ENCODE results near the gene RALGAPA1.

DNA sequence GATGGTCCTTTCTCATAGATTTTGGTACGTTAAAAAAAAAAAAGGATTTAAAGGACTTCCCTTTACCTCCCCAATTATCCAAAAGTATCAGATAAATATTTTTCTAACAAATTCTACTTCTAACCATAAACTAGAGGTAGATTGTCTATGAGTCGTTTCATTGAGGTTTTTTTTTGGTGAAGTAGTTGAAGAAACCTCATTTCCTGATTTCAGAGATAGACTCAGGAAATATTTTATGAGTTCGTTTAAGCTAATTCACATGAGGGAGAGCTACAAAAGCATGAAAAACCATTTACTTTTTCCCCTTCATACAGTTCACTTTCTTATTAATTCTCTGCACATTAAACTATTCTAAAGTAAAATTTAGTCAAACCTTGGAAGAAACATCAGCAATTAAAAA is 112.5 kb downstream of the RALGAPA1 start:
- TF ChIP-seq, protein P1, sequence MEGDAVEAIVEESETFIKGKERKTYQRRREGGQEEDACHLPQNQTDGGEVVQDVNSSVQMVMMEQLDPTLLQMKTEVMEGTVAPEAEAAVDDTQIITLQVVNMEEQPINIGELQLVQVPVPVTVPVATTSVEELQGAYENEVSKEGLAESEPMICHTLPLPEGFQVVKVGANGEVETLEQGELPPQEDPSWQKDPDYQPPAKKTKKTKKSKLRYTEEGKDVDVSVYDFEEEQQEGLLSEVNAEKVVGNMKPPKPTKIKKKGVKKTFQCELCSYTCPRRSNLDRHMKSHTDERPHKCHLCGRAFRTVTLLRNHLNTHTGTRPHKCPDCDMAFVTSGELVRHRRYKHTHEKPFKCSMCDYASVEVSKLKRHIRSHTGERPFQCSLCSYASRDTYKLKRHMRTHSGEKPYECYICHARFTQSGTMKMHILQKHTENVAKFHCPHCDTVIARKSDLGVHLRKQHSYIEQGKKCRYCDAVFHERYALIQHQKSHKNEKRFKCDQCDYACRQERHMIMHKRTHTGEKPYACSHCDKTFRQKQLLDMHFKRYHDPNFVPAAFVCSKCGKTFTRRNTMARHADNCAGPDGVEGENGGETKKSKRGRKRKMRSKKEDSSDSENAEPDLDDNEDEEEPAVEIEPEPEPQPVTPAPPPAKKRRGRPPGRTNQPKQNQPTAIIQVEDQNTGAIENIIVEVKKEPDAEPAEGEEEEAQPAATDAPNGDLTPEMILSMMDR (conservative IDR thresholded peaks at IDR 0.05): no peak
- no peak for TF ChIP-seq ZFX (IDR thresholded peaks at IDR 0.05)

Measured in C4-2B (cell line).